Measurements from ENCODE around the gene CBX4. TPM values are rescaled to one million over a fixed set of nuclear protein-coding genes. Genes with fewer than 3 reads are reported as not detected.

Gene CBX4
- total RNA-seq, 4 donors from 2014 or later = 11.6 to 15.3 (median 14.4) TPM

- Histone ChIP-seq H3K27ac (no peak overlapping the region), H3K4me3 (no peak overlapping the region), H3K27me3 (peaks cover 4 to 42% of the 10 kb centered on the region in 2 donors), H3K4me1 (peaks cover 0 to 76% (median 45%) of the 10 kb centered on the region in 4 donors), H3K9me3 (no peaks in the 10 kb centered on the region), H3K36me3 (no peaks in the 10 kb centered on the region)
- TF ChIP-seq POLR2A (IDR thresholded peaks at IDR 0.05) (no peak), CTCF (IDR thresholded peaks at IDR 0.05) (no peak), EP300 (IDR thresholded peaks at IDR 0.05) (no peak)
- 5 to 17% methylated on average over 4 to 18 of the region's 20 CpGs for WGBS, 2 donors
- no peak for DNase-seq (ENCODE audit: low spot score in 2 of 2)
Measured at GRCh38 chr17:79842136-79842655, 3.0 kb upstream of the CBX4 start.

- Histone ChIP-seq H3K4me3 (no peak overlapping the region), H3K9me3 (no peaks in the 10 kb centered on the region), H3K36me3 (no peaks in the 10 kb centered on the region), H3K4me1 (peaks cover 0 to 83% (median 51%) of the 10 kb centered on the region in 4 donors), H3K27me3 (peaks cover 4 to 42% of the 10 kb centered on the region in 2 donors), H3K27ac (no peak overlapping the region)
- 4 to 5% methylated on average over 32 to 34 of the region's 55 CpGs for WGBS, 2 donors
- TF ChIP-seq CTCF (IDR thresholded peaks at IDR 0.05) = no peak
- no peak for TF ChIP-seq EP300 (IDR thresholded peaks at IDR 0.05)
- TF ChIP-seq POLR2A (IDR thresholded peaks at IDR 0.05) = no peak
- no peak for DNase-seq (ENCODE audit: low spot score in 2 of 2)
Measured at GRCh38 chr17:79841369-79842135, 2.3 kb upstream of the CBX4 start.

DNA sequence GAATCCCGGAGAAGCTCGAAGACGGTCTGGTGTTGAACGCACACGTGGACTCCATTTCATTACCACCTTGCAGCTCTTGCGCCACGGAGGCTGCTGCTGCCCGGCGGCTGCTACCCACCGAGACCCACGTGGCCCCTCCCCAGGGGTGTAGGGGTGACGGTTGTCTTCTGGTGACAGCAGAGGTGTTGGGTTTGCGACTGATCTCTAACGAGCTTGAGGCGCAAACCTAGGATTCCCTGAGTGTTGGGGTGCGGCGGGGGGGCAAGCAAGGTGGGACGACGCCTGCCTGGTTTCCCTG lies 1.7 kb upstream of the CBX4 start:
- 7% methylated on average over 13 of the region's 19 CpGs; no CpG with 5 or more reads in 1 of the 2 donors for WGBS, 2 donors
- Histone ChIP-seq H3K9me3 (no peaks in the 10 kb centered on the region), H3K4me3 (peak overlapping the region in 1 of 4 donors; percentile 86), H3K27me3 (peaks cover 4 to 42% of the 10 kb centered on the region in 2 donors), H3K36me3 (no peaks in the 10 kb centered on the region), H3K27ac (no peak overlapping the region), H3K4me1 (peaks cover 0 to 88% (median 57%) of the 10 kb centered on the region in 4 donors)
- DNase-seq (ENCODE audit: low spot score in 2 of 2) = no peak
- TF ChIP-seq EP300 (IDR thresholded peaks at IDR 0.05) = no peak
- TF ChIP-seq POLR2A (IDR thresholded peaks at IDR 0.05) = no peak
- TF ChIP-seq CTCF (IDR thresholded peaks at IDR 0.05) = no peak

GRCh38 chr17:79840269-79840988 lies 1.2 kb upstream of the CBX4 start:
- Histone ChIP-seq H3K27me3 (peaks cover 4 to 42% of the 10 kb centered on the region in 2 donors), H3K9me3 (no peaks in the 10 kb centered on the region), H3K4me1 (peaks cover 0 to 88% (median 56%) of the 10 kb centered on the region in 4 donors), H3K36me3 (peaks cover 0 to under 1% (median 0%) of the 10 kb centered on the region in 3 donors), H3K27ac (peak overlapping the region in 1 of 4 donors; percentile 84), H3K4me3 (peak overlapping the region in 2 of 4 donors; percentile 55 to 86)
- TF ChIP-seq POLR2A (IDR thresholded peaks at IDR 0.05) (no peak), EP300 (IDR thresholded peaks at IDR 0.05) (peak in 1 of 2 donors; percentile 35), CTCF (IDR thresholded peaks at IDR 0.05) (peak in 4 of 5 experiments; percentile 12 to 34 (median 22))
- DNase-seq (ENCODE audit: low spot score in 2 of 2) = peak; percentile 65 to 81
- 4 to 6% methylated on average over 20 to 72 of the region's 74 CpGs for WGBS, 2 donors
